GM03348 (cell line): ENCODE measurements around the gene SNRNP48.

Source experiments
- DNase-seq: peaks from one replicate; pipeline ENCODE4 v3.0.0; 2012; ENCODE audit warnings: low spot score

SNRNP48 gene

GRCh38 chr6:7559651-7560385 is 30.2 kb upstream of the SNRNP48 start:
- no peak for DNase-seq

- DNase-seq, result no peak
Measured at GRCh38 chr6:7561153-7561964, 28.6 kb upstream of the SNRNP48 start.

GRCh38 chr6:7562769-7563168 is 27.2 kb upstream of the SNRNP48 start:
- no peak for DNase-seq

- peak; percentile 58 for DNase-seq
Measured at GRCh38 chr6:7566107-7566506, 23.9 kb upstream of the SNRNP48 start.

GRCh38 chr6:7566617-7567173 is 23.3 kb upstream of the SNRNP48 start:
- DNase-seq, result no peak

GRCh38 chr6:7568021-7568420 is 22.0 kb upstream of the SNRNP48 start:
- DNase-seq, result peak; percentile 87

GRCh38 chr6:7569082-7569481 is 20.9 kb upstream of the SNRNP48 start:
- no peak for DNase-seq

- DNase-seq, result no peak
Measured at GRCh38 chr6:7572213-7572943, 17.6 kb upstream of the SNRNP48 start.

- DNase-seq, result no peak
Measured at GRCh38 chr6:7574500-7574899, 15.5 kb upstream of the SNRNP48 start.

GRCh38 chr6:7578516-7578915 is 11.5 kb upstream of the SNRNP48 start:
- DNase-seq, result no peak

- no peak for DNase-seq
Measured at GRCh38 chr6:7578931-7579330, 11.1 kb upstream of the SNRNP48 start.

- DNase-seq, result no peak
Measured at GRCh38 chr6:7579851-7580250, 10.1 kb upstream of the SNRNP48 start.

- DNase-seq, result no peak
Measured at GRCh38 chr6:7580537-7580926, 9.5 kb upstream of the SNRNP48 start.

GRCh38 chr6:7580927-7581618 is 8.9 kb upstream of the SNRNP48 start:
- DNase-seq, result no peak

GRCh38 chr6:7585287-7585930 is 4.6 kb upstream of the SNRNP48 start:
- DNase-seq, result no peak

GRCh38 chr6:7587631-7588100 is 2.3 kb upstream of the SNRNP48 start:
- peak; percentile 37 for DNase-seq

GRCh38 chr6:7588506-7588905 is 1.5 kb upstream of the SNRNP48 start:
- DNase-seq, result no peak

- DNase-seq, result no peak
Measured at GRCh38 chr6:7589221-7589620, 777 bp upstream of the SNRNP48 start.

- peak; percentile 27 for DNase-seq
Measured at GRCh38 chr6:7590918-7591302, 912 bp downstream of the SNRNP48 start.

GRCh38 chr6:7591770-7592169 is 1.8 kb downstream of the SNRNP48 start:
- DNase-seq, result no peak

GRCh38 chr6:7593229-7593628 is 3.2 kb downstream of the SNRNP48 start:
- no peak for DNase-seq
